HG02840 (cell line): ENCODE measurements around the gene RAD18.

Experiments used
- ATAC-seq: cut with Tn5 transposase; IDR thresholded peaks from one replicate; pipeline ENCODE4 v1.9.1; 2021; ENCODE audit warnings: mild to moderate bottlenecking, moderate library complexity, moderate number of reproducible peaks; ENCODE audit not compliant: unreplicated experiment, low FRiP score

RAD18 gene

GRCh38 chr3:8963137-8963853 lies at the start of gene RAD18:
Gene RAD18 (minus strand): TSS chr3:8963472. CDS start chr3:8963385, 87 bp downstream.
- ATAC-seq = peak; percentile 95

GRCh38 chr3:9012521-9012920 lies 49.2 kb upstream of the RAD18 start:
- no peak for ATAC-seq

GRCh38 chr3:9009976-9010545 lies 46.8 kb upstream of the RAD18 start:
- no peak for ATAC-seq

- ATAC-seq = no peak
Measured at GRCh38 chr3:9008550-9009255, 45.4 kb upstream of the RAD18 start.

GRCh38 chr3:9007928-9008327 lies 44.7 kb upstream of the RAD18 start:
- ATAC-seq = no peak

- ATAC-seq = no peak
Measured at GRCh38 chr3:9007213-9007612, 43.9 kb upstream of the RAD18 start.

- ATAC-seq = no peak
Measured at GRCh38 chr3:9000041-9000440, 36.8 kb upstream of the RAD18 start.

- ATAC-seq = no peak
Measured at GRCh38 chr3:8997151-8997550, 33.9 kb upstream of the RAD18 start.

- no peak for ATAC-seq
Measured at GRCh38 chr3:8996681-8997121, 33.4 kb upstream of the RAD18 start.

- no peak for ATAC-seq
Measured at GRCh38 chr3:8996216-8996615, 32.9 kb upstream of the RAD18 start.

GRCh38 chr3:8994226-8994625 lies 31.0 kb upstream of the RAD18 start:
- no peak for ATAC-seq

- no peak for ATAC-seq
Measured at GRCh38 chr3:8993331-8993730, 30.1 kb upstream of the RAD18 start.

- ATAC-seq = no peak
Measured at GRCh38 chr3:8992854-8993253, 29.6 kb upstream of the RAD18 start.

GRCh38 chr3:8992199-8992598 lies 28.9 kb upstream of the RAD18 start:
- ATAC-seq = no peak

GRCh38 chr3:8990266-8991215 lies 27.3 kb upstream of the RAD18 start:
- no peak for ATAC-seq

GRCh38 chr3:8988791-8989558 lies 25.7 kb upstream of the RAD18 start:
- ATAC-seq = no peak

- ATAC-seq = no peak
Measured at GRCh38 chr3:8988384-8988655, 25.0 kb upstream of the RAD18 start.

GRCh38 chr3:8987645-8988383 lies 24.5 kb upstream of the RAD18 start:
- no peak for ATAC-seq

GRCh38 chr3:8987226-8987625 lies 24.0 kb upstream of the RAD18 start:
- no peak for ATAC-seq
